ENCODE measurements around the gene ILF3. TPM values are rescaled to one million over a fixed set of nuclear protein-coding genes. Genes with fewer than 3 reads are reported as not detected.

Gene ILF3
- total RNA-seq, 4 donors from 2014 or later, result 101 to 237 (median 120) TPM

- TF ChIP-seq, protein P1, sequence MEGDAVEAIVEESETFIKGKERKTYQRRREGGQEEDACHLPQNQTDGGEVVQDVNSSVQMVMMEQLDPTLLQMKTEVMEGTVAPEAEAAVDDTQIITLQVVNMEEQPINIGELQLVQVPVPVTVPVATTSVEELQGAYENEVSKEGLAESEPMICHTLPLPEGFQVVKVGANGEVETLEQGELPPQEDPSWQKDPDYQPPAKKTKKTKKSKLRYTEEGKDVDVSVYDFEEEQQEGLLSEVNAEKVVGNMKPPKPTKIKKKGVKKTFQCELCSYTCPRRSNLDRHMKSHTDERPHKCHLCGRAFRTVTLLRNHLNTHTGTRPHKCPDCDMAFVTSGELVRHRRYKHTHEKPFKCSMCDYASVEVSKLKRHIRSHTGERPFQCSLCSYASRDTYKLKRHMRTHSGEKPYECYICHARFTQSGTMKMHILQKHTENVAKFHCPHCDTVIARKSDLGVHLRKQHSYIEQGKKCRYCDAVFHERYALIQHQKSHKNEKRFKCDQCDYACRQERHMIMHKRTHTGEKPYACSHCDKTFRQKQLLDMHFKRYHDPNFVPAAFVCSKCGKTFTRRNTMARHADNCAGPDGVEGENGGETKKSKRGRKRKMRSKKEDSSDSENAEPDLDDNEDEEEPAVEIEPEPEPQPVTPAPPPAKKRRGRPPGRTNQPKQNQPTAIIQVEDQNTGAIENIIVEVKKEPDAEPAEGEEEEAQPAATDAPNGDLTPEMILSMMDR (IDR thresholded peaks at IDR 0.05), result no peak
- no peak for DNase-seq (ENCODE audit: low spot score)
- no peak for ATAC-seq (ENCODE audit: low FRiP score)
These were observed 81.6 kb downstream of the ILF3 start for GRCh38 chr19:10735741-10736140.

- no peak for DNase-seq (ENCODE audit: low spot score)
- no peak for ATAC-seq (ENCODE audit: low FRiP score)
- TF ChIP-seq, protein P1 (IDR thresholded peaks at IDR 0.05), result no peak
These were observed 82.0 kb downstream of the ILF3 start for GRCh38 chr19:10736189-10736588.

DNA sequence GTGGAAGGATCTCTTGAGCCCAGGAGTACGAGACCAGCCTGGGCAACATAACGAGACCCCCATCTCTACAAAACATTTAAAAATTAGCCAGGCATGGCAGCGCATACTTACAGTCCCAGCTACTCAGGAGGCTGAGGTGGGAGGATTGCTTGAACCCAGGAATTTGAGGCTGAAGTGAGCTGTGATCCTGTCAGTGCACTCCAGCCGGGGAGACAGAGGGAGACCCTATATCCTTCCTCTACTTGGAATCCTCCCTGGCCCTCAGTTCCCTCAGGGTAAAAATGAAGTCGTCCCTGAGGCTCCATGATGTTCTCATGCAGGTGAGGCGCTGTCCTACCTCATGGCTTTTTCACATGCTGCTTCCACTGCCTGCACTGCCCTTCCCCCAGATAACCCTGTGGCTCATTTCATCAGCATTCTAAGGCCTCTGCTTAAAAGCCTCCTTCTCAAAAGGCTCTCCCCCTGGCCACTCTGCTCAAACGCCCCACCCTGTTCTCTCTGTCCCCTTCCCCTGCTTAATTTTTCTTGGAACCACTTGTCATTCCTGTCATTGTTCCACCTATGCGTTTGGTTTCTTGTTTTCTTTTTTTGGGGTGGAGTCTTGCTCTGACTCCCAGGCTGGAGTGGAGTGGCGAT lies 82.9 kb downstream of the ILF3 start:
- no peak for DNase-seq (ENCODE audit: low spot score)
- TF ChIP-seq, protein P1 (IDR thresholded peaks at IDR 0.05), result no peak
- no peak for ATAC-seq (ENCODE audit: low FRiP score)

GRCh38 chr19:10737722-10738121 lies 83.6 kb downstream of the ILF3 start:
- ATAC-seq (ENCODE audit: low FRiP score) (no peak), DNase-seq (ENCODE audit: low spot score) (no peak)
- TF ChIP-seq, protein P1 (IDR thresholded peaks at IDR 0.05), result no peak

DNA sequence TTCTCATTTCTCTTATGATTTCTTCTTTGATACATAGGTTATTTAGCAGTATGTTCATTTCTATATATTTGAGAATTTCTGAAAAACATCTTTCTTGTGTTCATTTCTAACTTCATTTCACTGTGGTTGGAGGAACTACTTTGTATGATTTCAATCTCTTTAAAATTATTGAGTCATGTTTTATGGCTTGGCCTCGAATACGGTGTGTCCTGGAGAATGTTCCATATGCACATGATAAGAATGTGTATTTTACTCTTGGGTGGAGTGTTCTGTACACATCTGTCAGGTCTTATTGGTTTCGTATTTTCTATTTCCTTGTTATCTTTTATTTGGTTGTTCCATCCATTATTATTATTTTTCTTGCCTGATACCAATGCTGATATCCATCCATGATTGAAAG lies 86.7 kb downstream of the ILF3 start:
- DNase-seq (ENCODE audit: low spot score), result no peak
- no peak for ATAC-seq (ENCODE audit: low FRiP score)
- TF ChIP-seq, protein P1 (IDR thresholded peaks at IDR 0.05), result no peak

Small RNA genes within 50 kb of the gene (small RNA-seq; reads per million reads assigned to genes)
- not detected for gene MIR638

Other genes with a start within 250 kb of the ILF3 start
- 10 to 100 TPM in 3 of 4 donors, 1 to 10 TPM in 1; 9.8 to 30.3 (median 16.2) TPM for gene PDE4A, start 233.8 kb upstream of the ILF3 start, total RNA-seq
- 10 to 100 TPM; 53.2 to 65.6 (median 59.3) TPM for gene KEAP1, start 151.0 kb upstream of the ILF3 start, total RNA-seq
- under 1 TPM; 0.47 to 0.72 (median 0.56) TPM for gene S1PR5, start 136.9 kb upstream of the ILF3 start, total RNA-seq
- 10 to 100 TPM; 12.9 to 16.6 (median 15.4) TPM for gene ATG4D, start 110.4 kb upstream of the ILF3 start, total RNA-seq
- 10 to 100 TPM in 3 of 4 donors, 1 to 10 TPM in 1; 9.1 to 36.3 (median 16.3) TPM for gene KRI1, start 88.3 kb upstream of the ILF3 start, total RNA-seq
- 10 to 100 TPM in 1 of 4 donors, 1 to 10 TPM in 3; 2.9 to 21.4 (median 7.5) TPM for gene CDKN2D, start 85.4 kb upstream of the ILF3 start, total RNA-seq
- 1 to 10 TPM in 3 of 4 donors, not detected in 1; 1.8 to 8.2 (median 2.4) TPM for gene AP1M2, start 67.0 kb upstream of the ILF3 start, total RNA-seq
- 100 to 1,000 TPM in 2 of 4 donors, 10 to 100 TPM in 2; 49.3 to 114 (median 85.0) TPM for gene SLC44A2, start 28.8 kb upstream of the ILF3 start, total RNA-seq
- 10 to 100 TPM; 25.0 to 40.2 (median 28.9) TPM for gene QTRT1, start 47.1 kb downstream of the ILF3 start, total RNA-seq
- 100 to 1,000 TPM in 2 of 4 donors, 10 to 100 TPM in 2; 76.5 to 135 (median 99.9) TPM for gene DNM2, start 63.7 kb downstream of the ILF3 start, total RNA-seq
- 10 to 100 TPM; 30.1 to 35.7 (median 32.4) TPM for gene TMED1, start 181.9 kb downstream of the ILF3 start, total RNA-seq
- 1 to 10 TPM; 1.0 to 7.9 (median 4.9) TPM for gene C19orf38, start 194.1 kb downstream of the ILF3 start, total RNA-seq
- gene CARM1, start 217.2 kb downstream of the ILF3 start, total RNA-seq, result 10 to 100 TPM; 11.8 to 20.5 (median 16.5) TPM

All from omental fat pad (tissue), 4 donors.